HTR-8/SVneo (cell line): ENCODE results near the gene NKD2.

ENCODE experiments used
- DNase-seq: peaks from one replicate; pipeline ENCODE4 v3.0.0; 2011; ENCODE audit warnings: low spot score, mixed read lengths; ENCODE audit not compliant: insufficient read length
- FAIRE-seq: peaks from 2 replicates; lab custom pipeline; 2011; peaks lifted over from hg19 to GRCh38; lab: Jason Lieb, UNC

NKD2 gene

DNA sequence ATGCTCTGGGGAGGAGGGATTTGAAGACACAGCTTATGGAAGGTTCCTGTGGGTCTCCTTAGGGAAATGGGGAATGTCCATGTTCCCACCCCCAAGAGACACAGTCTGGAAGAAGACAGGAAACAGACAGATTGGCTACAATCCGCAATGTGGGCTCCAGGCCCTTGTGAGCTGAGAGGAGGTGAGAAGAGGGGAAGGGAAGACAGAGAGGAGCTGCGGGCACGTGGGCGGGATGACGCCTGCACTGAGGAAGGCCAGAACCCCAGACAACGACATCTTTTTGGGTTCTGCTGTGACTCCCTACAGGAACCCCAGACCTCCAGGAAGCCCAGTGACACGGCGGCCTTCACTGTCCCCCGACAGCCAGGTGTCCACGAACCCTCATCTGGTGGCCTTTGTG is 29.9 kb upstream of the NKD2 start:
- no peak for FAIRE-seq
- no peak for DNase-seq

DNA sequence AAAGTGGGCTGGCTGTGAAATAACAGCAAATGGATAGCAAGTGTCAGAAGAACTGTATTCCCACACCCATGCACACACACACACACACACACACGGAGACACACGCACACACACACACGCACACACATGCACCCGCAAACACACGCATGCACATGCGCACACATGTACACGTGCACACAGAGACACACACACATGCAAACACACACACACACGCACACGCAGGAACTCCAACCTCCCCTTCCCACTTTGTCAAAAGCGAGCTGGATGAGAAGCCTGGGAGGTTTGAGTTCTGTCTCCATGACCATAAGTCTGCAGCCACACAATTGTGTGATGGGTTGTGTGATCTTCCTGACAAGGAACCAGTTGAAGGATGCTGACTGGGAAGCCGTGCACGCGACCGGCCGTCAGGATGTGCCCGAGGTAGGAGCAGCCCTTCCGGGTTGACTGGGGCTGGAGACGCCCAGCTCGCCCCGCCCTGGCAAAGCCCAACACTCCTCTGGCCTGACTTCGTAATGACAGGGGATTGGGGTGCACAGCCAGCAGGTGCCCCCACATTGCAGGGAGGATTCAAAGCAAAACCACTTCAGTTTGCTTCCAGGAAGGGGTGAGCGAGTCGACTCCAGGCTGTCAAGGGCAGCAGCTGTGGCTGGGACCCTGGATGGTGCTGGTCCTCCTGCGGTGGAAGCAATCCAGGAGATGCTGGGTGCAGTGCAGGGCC is 29.3 kb upstream of the NKD2 start:
- FAIRE-seq = peak; percentile 92
- DNase-seq = no peak

GRCh38 chr5:980001-980588 is 28.5 kb upstream of the NKD2 start:
- DNase-seq (no peak), FAIRE-seq (no peak)

- DNase-seq (no peak), FAIRE-seq (no peak)
These were observed 27.6 kb upstream of the NKD2 start for GRCh38 chr5:980966-981365.

- DNase-seq = no peak
- FAIRE-seq = no peak
These were observed 27.1 kb upstream of the NKD2 start for GRCh38 chr5:981456-981855.

- FAIRE-seq = peak; percentile 79
- DNase-seq = no peak
These were observed 26.0 kb upstream of the NKD2 start for GRCh38 chr5:982377-983237.

- no peak for DNase-seq
- FAIRE-seq = no peak
These were observed 25.4 kb upstream of the NKD2 start for GRCh38 chr5:983238-983524.

DNA sequence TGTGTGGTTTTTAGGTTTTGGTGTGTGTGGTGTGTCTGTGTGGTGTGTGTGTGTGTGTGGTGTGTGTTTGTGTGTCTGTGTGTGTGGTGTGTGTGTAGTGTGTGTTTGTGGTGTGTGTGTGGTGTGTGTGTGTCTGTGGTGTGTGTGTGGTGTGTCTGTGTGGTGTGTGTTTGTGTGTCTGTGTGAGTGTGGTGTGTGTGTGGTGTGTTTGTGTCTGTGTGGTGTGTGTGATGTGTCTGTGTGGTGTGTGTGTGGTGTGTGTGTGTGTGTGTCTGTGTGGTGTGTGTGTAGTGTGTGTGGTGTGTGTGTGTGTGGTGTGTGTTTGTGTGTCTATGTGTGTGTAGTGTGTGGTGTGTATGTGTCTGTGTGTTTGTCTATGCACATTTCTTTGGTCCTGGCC is 25.0 kb upstream of the NKD2 start:
- DNase-seq (no peak), FAIRE-seq (peak; percentile 100)

- FAIRE-seq (no peak), DNase-seq (no peak)
These were observed 23.8 kb upstream of the NKD2 start for GRCh38 chr5:984774-985173.

DNA sequence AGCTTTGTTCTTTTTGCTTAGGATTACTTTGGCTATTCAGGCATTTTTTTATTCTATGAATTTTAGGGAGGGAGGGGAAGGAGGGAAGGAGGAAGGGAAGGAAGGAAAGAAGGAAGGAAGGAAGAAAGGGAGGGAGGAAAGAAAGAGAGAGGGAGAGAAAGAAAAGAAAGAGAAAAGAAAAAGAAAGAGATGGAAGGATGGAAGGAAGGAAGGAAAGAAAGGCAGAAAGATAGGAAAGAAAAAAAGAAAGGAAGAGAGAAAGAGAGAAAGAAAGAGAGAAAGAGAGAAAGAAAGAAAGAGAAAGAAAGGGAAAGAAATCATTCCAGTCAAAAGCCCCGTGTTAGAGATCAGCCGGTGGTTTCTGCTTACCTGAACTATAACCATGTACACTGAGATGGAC is 20.8 kb upstream of the NKD2 start:
- FAIRE-seq = no peak
- no peak for DNase-seq

DNA sequence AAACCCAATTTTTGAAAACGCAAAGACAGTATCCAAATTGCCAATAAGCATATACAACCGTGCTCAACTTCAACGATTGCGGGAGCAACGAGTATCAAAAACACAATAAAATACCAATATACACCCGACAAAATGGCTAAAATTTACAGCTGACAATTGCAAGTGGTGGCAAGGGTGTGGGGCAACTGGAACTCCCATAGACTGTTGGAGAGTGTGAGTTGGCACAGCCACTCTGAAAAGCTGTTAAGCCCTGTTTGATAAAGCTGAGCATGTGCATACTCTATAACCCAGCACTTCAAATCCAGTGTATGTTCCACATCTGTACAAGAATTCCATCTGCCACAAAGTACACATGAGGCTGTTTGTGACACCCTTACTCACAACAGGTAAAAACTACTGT is 20.3 kb upstream of the NKD2 start:
- FAIRE-seq (no peak), DNase-seq (no peak)

- DNase-seq = no peak
These were observed 18.6 kb upstream of the NKD2 start for GRCh38 chr5:989961-990530.

GRCh38 chr5:991472-992267 is 16.9 kb upstream of the NKD2 start:
- FAIRE-seq (peak; percentile 42), DNase-seq (no peak)

More at GRCh38 chr5:989961-990530, 18.6 kb upstream of the NKD2 start:
- no peak for FAIRE-seq

- peak; percentile 64 for FAIRE-seq
- no peak for DNase-seq
These were observed 14.4 kb upstream of the NKD2 start for GRCh38 chr5:994272-994607.

DNA sequence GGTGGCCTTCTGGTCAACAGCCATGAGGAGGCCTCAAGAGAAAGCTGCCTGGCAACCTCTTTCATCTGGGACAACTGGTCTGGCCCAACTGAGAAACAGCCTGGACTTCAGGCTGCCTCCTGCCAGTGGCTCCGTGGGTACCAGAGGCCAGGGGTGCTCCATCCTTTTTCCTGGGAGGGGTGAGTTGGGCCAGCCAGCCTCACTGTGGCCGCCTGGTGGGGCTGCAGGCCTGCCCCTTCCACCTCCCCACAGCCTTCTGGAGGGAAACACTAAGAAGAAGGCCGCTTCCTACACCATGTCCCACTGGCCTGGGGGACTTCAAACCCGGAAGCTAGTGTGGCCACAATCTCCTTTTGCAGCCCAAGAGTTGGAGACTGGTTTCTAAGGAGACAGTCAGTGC is 13.8 kb upstream of the NKD2 start:
- DNase-seq = no peak
- no peak for FAIRE-seq

DNA sequence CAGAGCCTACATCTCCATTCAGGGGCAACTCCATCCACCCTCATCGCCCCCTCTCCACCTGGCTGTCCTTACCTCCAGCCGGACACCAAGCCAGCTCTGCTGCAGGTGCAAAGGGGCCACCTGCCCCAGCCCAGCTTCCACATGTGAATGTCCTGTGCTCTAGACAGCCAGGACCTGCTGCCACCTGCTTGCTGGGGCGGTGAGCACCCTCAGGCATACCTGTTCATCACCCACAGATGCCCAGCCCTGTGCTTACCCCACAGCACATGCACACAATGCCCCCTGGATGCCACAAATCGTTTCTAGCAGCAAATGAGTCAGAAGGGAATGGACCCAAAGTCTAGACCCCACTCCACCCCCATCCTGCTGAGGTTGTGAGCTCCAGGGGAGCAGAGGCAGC is 13.3 kb upstream of the NKD2 start:
- FAIRE-seq (peak; percentile 54), DNase-seq (no peak)

- FAIRE-seq (peak; percentile 48), DNase-seq (no peak)
These were observed 11.6 kb upstream of the NKD2 start for GRCh38 chr5:997001-997474.

- no peak for FAIRE-seq
- no peak for DNase-seq
These were observed 10.9 kb upstream of the NKD2 start for GRCh38 chr5:997711-998110.

DNA sequence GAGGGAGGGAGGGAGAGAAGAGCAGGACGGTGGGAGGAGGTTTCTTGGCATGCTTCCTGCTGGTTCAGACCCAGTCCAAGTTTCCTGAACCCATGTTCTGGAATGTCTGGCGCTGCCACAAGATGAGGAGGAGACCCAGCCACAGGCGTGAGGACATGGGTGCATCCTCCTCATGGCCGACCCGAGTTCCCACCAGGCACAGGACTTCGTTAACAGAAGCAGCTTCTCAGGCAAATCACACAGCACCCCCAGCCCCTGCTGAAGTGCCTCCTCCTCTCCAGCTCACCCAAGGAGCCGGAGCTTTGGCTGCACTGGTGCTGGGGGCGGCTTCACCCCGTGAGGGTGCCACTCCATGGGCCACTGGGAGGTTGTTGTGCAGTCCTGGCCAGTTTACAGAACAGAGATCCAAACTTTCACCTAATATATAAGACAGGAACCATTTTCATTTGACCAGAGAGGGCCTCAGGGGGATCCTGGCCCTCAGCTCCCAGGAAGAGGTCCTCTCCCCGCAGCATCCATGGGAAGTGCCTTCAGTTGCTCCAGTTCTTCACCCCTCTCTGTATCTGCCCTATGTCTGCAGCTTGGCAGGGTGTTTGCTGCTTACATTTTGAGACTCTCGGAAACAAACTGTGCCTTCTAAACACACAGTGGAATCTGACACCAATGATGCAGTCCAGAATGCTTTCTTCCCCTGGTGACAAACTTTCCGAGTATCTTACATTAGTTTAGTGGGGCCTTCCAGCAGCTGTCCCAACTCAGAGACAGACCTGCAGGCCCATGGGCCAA is 10.2 kb upstream of the NKD2 start:
- no peak for FAIRE-seq
- DNase-seq = no peak
